Tibial nerve (tissue), 4 donors: ENCODE results near the gene TMEM187. TPM values are rescaled to one million over a fixed set of nuclear protein-coding genes. Genes with fewer than 3 reads are reported as not detected.

ENCODE experiments used
- DNase-seq, 2 donors: peaks; one replicate each; pipeline ENCODE4 v3.0.0-alpha.2; 2019; ENCODE audit warnings: low spot score in 2 of 2
- H3K27ac ChIP-seq, 4 donors: fragments of 200-600 bp; sonication (generic) in 3 of 4; one replicate each; pipeline ENCODE4 v1.5.1; 2017 to 2019; ENCODE audit warnings: mild to moderate bottlenecking in 1 of 4
- H3K27me3 ChIP-seq, 2 donors: fragments of 200-600 bp; sonication (generic) in 1 of 2; one replicate each; pipeline versions ENCODE4 v1.5.1 to v1.6.0; 2017 to 2019
- H3K36me3 ChIP-seq, 3 donors: fragments of 200-600 bp; sonication (generic); one replicate each; pipeline ENCODE4 v1.5.1; 2018 to 2019
- H3K4me1 ChIP-seq, 4 donors: fragments of 200-600 bp; sonication (generic) in 3 of 4; one replicate each; pipeline ENCODE4 v1.5.1; 2017 to 2019
- H3K4me3 ChIP-seq, 4 donors: fragments of 200-600 bp; sonication (generic) in 3 of 4; one replicate each; pipeline ENCODE4 v1.5.1; 2017 to 2019; ENCODE audit warnings: mild to moderate bottlenecking in 1 of 4, moderate library complexity in 1 of 4
- H3K9me3 ChIP-seq, 4 donors: fragments of 200-600 bp; sonication (generic) in 3 of 4; one replicate each; pipeline ENCODE4 v1.5.1; 2017 to 2019
- CTCF ChIP-seq, 5 experiments: fragments of 200-600 bp in 3 of 5; fragments of 450-650 bp in 2 of 5; sonication (generic) in 3 of 5; IDR thresholded peaks; one replicate each; pipeline ENCODE4 v1.5.1; 2016 to 2019; ENCODE audit warnings: antibody characterized with exemption in 5 of 5, mild to moderate bottlenecking in 3 of 5, moderate library complexity in 2 of 5
- EP300 ChIP-seq, 2 donors: sonication (generic); formaldehyde crosslinking; IDR thresholded peaks; one replicate each; pipeline ENCODE4 v1.6.1; 2017; ENCODE audit warnings: antibody characterized with exemption in 2 of 2, mild to moderate bottlenecking in 1 of 2
- POLR2A ChIP-seq, 2 donors: fragments of 450-650 bp; IDR thresholded peaks; one replicate each; pipeline ENCODE4 v1.6.1; 2017; ENCODE audit warnings: antibody characterized with exemption in 2 of 2, mild to moderate bottlenecking in 2 of 2, moderate library complexity in 2 of 2
- WGBS, 2 donors: methylation state at CpG; one replicate each; pipeline ENCODE4 v1.1.5; 2018; 5-methylcytosine and 5-hydroxymethylcytosine counted together
- total RNA-seq, 4 donors: library from RNA; depleted of rRNA; stranded (reverse); fragments of >200 nt; gene quantifications; one replicate each; pipeline ENCODE4 v1.1.0, GENCODE V29; 2016

The TMEM187 gene
- total RNA-seq, 4 donors from 2014 or later, result 4.2 to 16.4 (median 9.6) TPM

DNA sequence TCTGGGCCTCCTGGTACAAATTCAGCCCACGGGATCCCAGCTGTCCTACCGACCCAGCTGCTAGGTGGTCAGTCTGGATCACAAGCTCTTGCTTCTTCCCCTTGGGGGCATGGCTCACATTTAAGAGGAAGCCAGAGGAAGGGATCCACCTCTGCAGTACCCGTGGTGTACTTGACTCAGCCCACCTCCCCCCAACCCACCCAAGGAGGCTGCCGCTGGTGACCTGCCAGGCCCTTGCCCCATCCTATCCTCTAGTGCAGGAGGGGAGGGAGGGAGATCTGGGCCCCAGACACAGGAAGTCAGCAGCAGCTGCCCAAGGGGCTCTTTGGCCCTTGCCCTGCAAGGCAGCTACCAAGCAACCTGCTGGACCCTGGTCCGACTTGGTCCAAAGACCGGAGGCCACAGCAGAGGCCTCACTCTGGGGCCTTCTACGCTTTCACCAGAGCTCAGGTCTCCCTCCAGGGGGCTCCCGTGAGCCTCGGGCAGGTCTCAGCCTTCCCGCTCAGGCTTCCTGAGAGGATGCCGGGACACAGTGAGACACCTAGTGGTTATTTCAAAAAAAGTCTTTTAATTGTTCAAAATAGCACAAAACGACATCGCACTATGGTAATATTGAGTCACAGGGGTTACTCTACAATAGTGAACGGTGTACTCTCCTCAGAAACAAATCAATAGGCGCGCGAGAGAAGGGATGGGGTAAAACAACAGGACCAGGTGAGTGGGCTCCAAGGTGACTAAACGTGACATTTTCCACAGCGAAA is 25.4 kb upstream of the TMEM187 start:
- Histone ChIP-seq H3K27ac (peak overlapping the region; percentile 45 to 81 (median 68)), H3K36me3 (peaks cover 0 to 25% (median 5%) of the 10 kb centered on the region in 3 donors), H3K4me3 (no peak overlapping the region), H3K4me1 (peaks cover 0 to 50% (median 8%) of the 10 kb centered on the region in 4 donors), H3K9me3 (no peaks in the 10 kb centered on the region), H3K27me3 (peaks cover 0 to 3% of the 10 kb centered on the region in 2 donors)
- TF ChIP-seq POLR2A (IDR thresholded peaks at IDR 0.05) (no peak), EP300 (IDR thresholded peaks at IDR 0.05) (no peak), CTCF (IDR thresholded peaks at IDR 0.05) (peak; percentile 63 to 81 (median 76))
- DNase-seq, result peak in 1 of 2 donors; percentile 31
- WGBS, 2 donors, result 36 to 58% methylated on average over 9 to 19 of the region's 19 CpGs

GRCh38 chrX:153948002-153948466 is 24.5 kb upstream of the TMEM187 start:
- peak overlapping the region; percentile 45 to 81 (median 68) for H3K27ac ChIP-seq
- 11 to 55% methylated on average over 1 to 10 of the region's 10 CpGs for WGBS, 2 donors
- no peaks in the 10 kb centered on the region for H3K27me3 ChIP-seq
- peaks cover 0 to 33% (median 5%) of the 10 kb centered on the region in 3 donors for H3K36me3 ChIP-seq
- no peak for DNase-seq
- peaks cover 0 to 48% (median 8%) of the 10 kb centered on the region in 4 donors for H3K4me1 ChIP-seq
- no peak for TF ChIP-seq POLR2A (IDR thresholded peaks at IDR 0.05)
- TF ChIP-seq CTCF (IDR thresholded peaks at IDR 0.05), result no peak
- no peak for TF ChIP-seq EP300 (IDR thresholded peaks at IDR 0.05)
- H3K9me3 ChIP-seq, result no peaks in the 10 kb centered on the region
- no peak overlapping the region for H3K4me3 ChIP-seq

GRCh38 chrX:153948847-153949805 is 23.4 kb upstream of the TMEM187 start:
- Histone ChIP-seq H3K4me1 (peaks cover 0 to 46% (median 8%) of the 10 kb centered on the region in 4 donors), H3K9me3 (no peaks in the 10 kb centered on the region), H3K27me3 (no peaks in the 10 kb centered on the region), H3K4me3 (no peak overlapping the region), H3K27ac (peak overlapping the region; percentile 45 to 81 (median 68)), H3K36me3 (peaks cover 0 to 39% (median 5%) of the 10 kb centered on the region in 3 donors)
- TF ChIP-seq CTCF (IDR thresholded peaks at IDR 0.05) (no peak), POLR2A (IDR thresholded peaks at IDR 0.05) (no peak), EP300 (IDR thresholded peaks at IDR 0.05) (no peak)
- DNase-seq, result no peak
- 19 to 64% methylated on average over 23 to 30 of the region's 30 CpGs for whole genome bisulfite sequencing, 2 donors

- 89 to 100% methylated on average over 1 to 19 of the region's 19 CpGs for WGBS, 2 donors
- DNase-seq, result no peak
- H3K9me3 ChIP-seq, result no peaks in the 10 kb centered on the region
- TF ChIP-seq EP300 (IDR thresholded peaks at IDR 0.05) (no peak), POLR2A (IDR thresholded peaks at IDR 0.05) (no peak), CTCF (IDR thresholded peaks at IDR 0.05) (no peak)
- H3K4me1 ChIP-seq, result peaks cover 0 to 46% (median 8%) of the 10 kb centered on the region in 4 donors
- no peaks in the 10 kb centered on the region for H3K27me3 ChIP-seq
- H3K4me3 ChIP-seq, result no peak overlapping the region
- peaks cover 0 to 49% (median 5%) of the 10 kb centered on the region in 3 donors for H3K36me3 ChIP-seq
- H3K27ac ChIP-seq, result peak overlapping the region in 3 of 4 donors; percentile 56 to 81 (median 80)
Measured at GRCh38 chrX:153950127-153950526, 22.4 kb upstream of the TMEM187 start.
